ENCODE measurements around the gene ATP6V1G3.
"Not testable (repeated sequence)": the region's sequence is repeated elsewhere in the genome, so short reads cannot be mapped to it uniquely, and the experiment has no call there.

ATP6V1G3 gene

GRCh38 chr1:198495631-198496030, 44.8 kb downstream of the ATP6V1G3 start:
- DNase-seq = no peak

GRCh38 chr1:198494658-198495103, 45.8 kb downstream of the ATP6V1G3 start:
- DNase-seq = no peak

- DNase-seq = no peak
Measured at GRCh38 chr1:198494139-198494538, 46.3 kb downstream of the ATP6V1G3 start.

- no peak for DNase-seq
Measured at GRCh38 chr1:198493329-198493728, 47.2 kb downstream of the ATP6V1G3 start.

- no peak for DNase-seq
Measured at GRCh38 chr1:198492872-198493271, 47.6 kb downstream of the ATP6V1G3 start.

- DNase-seq = no peak
Measured at GRCh38 chr1:198491596-198491995, 48.9 kb downstream of the ATP6V1G3 start.

- DNase-seq = no peak
Measured at GRCh38 chr1:198491028-198491427, 49.5 kb downstream of the ATP6V1G3 start.

GRCh38 chr1:198490224-198490623, 50.3 kb downstream of the ATP6V1G3 start:
- DNase-seq = no peak

- no peak for DNase-seq
Measured at GRCh38 chr1:198486903-198487302, 53.6 kb downstream of the ATP6V1G3 start.

GRCh38 chr1:198483645-198484044, 56.8 kb downstream of the ATP6V1G3 start:
- no peak for DNase-seq

GRCh38 chr1:198483006-198483405, 57.5 kb downstream of the ATP6V1G3 start:
- DNase-seq = no peak

- no peak for DNase-seq
Measured at GRCh38 chr1:198481661-198482060, 58.8 kb downstream of the ATP6V1G3 start.

GRCh38 chr1:198480876-198481275, 59.6 kb downstream of the ATP6V1G3 start:
- no peak for DNase-seq

- DNase-seq = not testable (repeated sequence)
Measured at GRCh38 chr1:198477354-198477753, 63.1 kb downstream of the ATP6V1G3 start.

Data from bone marrow (tissue), 2 donors.